GM23338 (cell line): ENCODE results near the gene FOXJ3.

Source experiments
- EZH2 ChIP-seq: fragments of 200-600 bp; sonication (generic); IDR thresholded peaks from one replicate; pipeline ENCODE4 v1.8.0; 2017; ENCODE audit warnings: antibody characterized with exemption, mild to moderate bottlenecking, low read depth; ENCODE audit not compliant: unreplicated experiment
- EZH2phosphoT487 ChIP-seq: fragments of 200-600 bp; sonication (generic); IDR thresholded peaks from one replicate; pipeline ENCODE4 v1.8.1; 2018; ENCODE audit warnings: antibody characterized with exemption; ENCODE audit not compliant: unreplicated experiment
- POLR2AphosphoS5 ChIP-seq: IDR thresholded peaks from 2 replicates; pipeline ENCODE4 v1.6.1; 2016; ENCODE audit warnings: antibody characterized with exemption, low read depth
- TF ChIP-seq, protein P1 (sequence below): IDR thresholded peaks from one replicate; pipeline ENCODE4 v1.6.1; 2018; ENCODE audit warnings: antibody characterized with exemption; ENCODE audit not compliant: unreplicated experiment
- TF ChIP-seq, protein P2 (sequence below), 2 experiments: fragments of 200-600 bp in 1 of 2; sonication (generic) in 1 of 2; conservative IDR thresholded peaks; 2 replicates each; pipeline versions ENCODE4 v1.5.1 to v1.6.1; 2016 to 2017; ENCODE audit warnings: antibody characterized with exemption in 2 of 2, low read depth in 2 of 2, mild to moderate bottlenecking in 2 of 2, moderate library complexity in 1 of 2

DNA sequence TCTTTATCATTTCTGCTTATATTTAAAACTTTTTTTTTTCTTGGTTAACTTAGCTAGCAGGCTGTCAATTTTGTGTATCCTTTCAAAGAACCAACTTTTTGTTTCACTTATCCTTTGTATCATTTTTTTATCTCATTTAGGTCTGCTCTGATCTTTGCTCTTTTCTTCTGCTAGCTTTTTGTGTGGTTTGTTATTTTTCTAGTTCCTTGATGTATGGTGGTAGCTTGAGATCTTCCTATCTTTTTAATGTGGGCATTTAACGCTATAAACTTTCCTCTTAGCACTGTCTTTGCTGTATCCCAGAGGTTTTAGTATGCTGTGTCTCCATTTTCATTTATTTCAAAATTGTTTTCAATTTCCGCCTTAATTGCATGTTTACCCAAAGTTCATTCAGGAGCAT, 36.5 kb downstream of the FOXJ3 start:
- TF ChIP-seq, protein P1, sequence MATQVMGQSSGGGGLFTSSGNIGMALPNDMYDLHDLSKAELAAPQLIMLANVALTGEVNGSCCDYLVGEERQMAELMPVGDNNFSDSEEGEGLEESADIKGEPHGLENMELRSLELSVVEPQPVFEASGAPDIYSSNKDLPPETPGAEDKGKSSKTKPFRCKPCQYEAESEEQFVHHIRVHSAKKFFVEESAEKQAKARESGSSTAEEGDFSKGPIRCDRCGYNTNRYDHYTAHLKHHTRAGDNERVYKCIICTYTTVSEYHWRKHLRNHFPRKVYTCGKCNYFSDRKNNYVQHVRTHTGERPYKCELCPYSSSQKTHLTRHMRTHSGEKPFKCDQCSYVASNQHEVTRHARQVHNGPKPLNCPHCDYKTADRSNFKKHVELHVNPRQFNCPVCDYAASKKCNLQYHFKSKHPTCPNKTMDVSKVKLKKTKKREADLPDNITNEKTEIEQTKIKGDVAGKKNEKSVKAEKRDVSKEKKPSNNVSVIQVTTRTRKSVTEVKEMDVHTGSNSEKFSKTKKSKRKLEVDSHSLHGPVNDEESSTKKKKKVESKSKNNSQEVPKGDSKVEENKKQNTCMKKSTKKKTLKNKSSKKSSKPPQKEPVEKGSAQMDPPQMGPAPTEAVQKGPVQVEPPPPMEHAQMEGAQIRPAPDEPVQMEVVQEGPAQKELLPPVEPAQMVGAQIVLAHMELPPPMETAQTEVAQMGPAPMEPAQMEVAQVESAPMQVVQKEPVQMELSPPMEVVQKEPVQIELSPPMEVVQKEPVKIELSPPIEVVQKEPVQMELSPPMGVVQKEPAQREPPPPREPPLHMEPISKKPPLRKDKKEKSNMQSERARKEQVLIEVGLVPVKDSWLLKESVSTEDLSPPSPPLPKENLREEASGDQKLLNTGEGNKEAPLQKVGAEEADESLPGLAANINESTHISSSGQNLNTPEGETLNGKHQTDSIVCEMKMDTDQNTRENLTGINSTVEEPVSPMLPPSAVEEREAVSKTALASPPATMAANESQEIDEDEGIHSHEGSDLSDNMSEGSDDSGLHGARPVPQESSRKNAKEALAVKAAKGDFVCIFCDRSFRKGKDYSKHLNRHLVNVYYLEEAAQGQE: no peak
- TF ChIP-seq EZH2phosphoT487: no peak
- no peak for TF ChIP-seq POLR2AphosphoS5
- TF ChIP-seq, protein P2, sequence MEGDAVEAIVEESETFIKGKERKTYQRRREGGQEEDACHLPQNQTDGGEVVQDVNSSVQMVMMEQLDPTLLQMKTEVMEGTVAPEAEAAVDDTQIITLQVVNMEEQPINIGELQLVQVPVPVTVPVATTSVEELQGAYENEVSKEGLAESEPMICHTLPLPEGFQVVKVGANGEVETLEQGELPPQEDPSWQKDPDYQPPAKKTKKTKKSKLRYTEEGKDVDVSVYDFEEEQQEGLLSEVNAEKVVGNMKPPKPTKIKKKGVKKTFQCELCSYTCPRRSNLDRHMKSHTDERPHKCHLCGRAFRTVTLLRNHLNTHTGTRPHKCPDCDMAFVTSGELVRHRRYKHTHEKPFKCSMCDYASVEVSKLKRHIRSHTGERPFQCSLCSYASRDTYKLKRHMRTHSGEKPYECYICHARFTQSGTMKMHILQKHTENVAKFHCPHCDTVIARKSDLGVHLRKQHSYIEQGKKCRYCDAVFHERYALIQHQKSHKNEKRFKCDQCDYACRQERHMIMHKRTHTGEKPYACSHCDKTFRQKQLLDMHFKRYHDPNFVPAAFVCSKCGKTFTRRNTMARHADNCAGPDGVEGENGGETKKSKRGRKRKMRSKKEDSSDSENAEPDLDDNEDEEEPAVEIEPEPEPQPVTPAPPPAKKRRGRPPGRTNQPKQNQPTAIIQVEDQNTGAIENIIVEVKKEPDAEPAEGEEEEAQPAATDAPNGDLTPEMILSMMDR (conservative IDR thresholded peaks at IDR 0.05; ENCODE audit: low read depth in 2 of 2): no peak
- no peak for TF ChIP-seq EZH2
